ENCODE measurements around the gene HDHD5. TPM values are rescaled to one million over a fixed set of nuclear protein-coding genes. Genes with fewer than 3 reads are reported as not detected.

Gene HDHD5
- total and polyA plus RNA-seq, 10 of the 15 experiments (the other 5 are each of a cell fraction or from before 2014, with no cell fraction given): 1.7 to 68.0 (median 49.9) TPM

DNA sequence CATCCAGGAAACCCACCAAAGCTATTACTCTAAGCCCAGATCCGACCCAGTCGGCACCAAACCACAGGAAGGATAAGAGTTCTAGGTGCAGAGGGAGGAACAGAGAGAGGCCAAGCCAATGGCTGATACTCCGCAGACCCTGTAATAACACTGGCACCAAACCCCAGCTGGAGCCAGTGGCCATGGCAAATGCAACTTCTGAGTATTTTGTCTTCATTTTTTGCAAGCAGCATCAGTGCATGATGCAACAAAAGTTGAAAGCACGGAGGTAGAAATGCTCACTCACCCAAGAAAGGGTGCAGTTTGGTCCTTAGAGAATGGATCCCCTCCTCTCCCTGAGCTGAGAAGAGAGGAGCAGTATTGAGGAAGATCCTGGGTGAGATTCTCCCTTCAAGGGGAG, 40.7 kb downstream of the HDHD5 start:
- SMC1A ChIA-PET (ENCODE audit: uncharacterized antibody, unreplicated experiment): no interaction called here
- TF ChIP-seq ETV6 (conservative IDR thresholded peaks at IDR 0.05 in 1 of 2, IDR thresholded peaks at IDR 0.05 in 1 of 2; ENCODE audit: borderline replicate concordance in 1 of 2, low read depth in 1 of 2) (no peak), CHD1 (IDR thresholded peaks at IDR 0.05; ENCODE audit: low read depth, low read length) (no peak), PML (IDR thresholded peaks at IDR 0.05; ENCODE audit: low read length) (no peak), SUPT20H (IDR thresholded peaks at IDR 0.05; ENCODE audit: borderline replicate concordance, control insufficient read depth, low read depth, low read length) (no peak), SMC3 (IDR thresholded peaks at IDR 0.05; ENCODE audit: borderline replicate concordance, low read length) (no peak), FOXK2 (IDR thresholded peaks at IDR 0.05) (no peak), EZH2 (IDR thresholded peaks at IDR 0.05; ENCODE audit: borderline replicate concordance, control insufficient read depth, low read depth, low read length) (no peak), RELA (IDR thresholded peaks at IDR 0.05; ENCODE audit: borderline replicate concordance, partially characterized antibody) (no peak), KDM1A (IDR thresholded peaks at IDR 0.05; ENCODE audit: borderline replicate concordance) (no peak), PAX8 (IDR thresholded peaks at IDR 0.05) (no peak)
- RAD21 ChIA-PET (ENCODE audit: unreplicated experiment): no interaction called here
- POLR2A ChIA-PET: interaction anchor here (0.6 kb wide), 1 partner anchor 156 kb away, joined by 3 read pairs; no protein-coding TSS in a partner anchor
- H3K27ac ChIP-seq (ENCODE audit: control insufficient read depth, insufficient read depth): no peak overlapping the region
- H3K4me1 ChIP-seq (ENCODE audit: control insufficient read depth, insufficient read depth, low read length): peaks cover 18% of the 10 kb centered on the region
- H2AFZ ChIP-seq (ENCODE audit: control insufficient read depth, low read depth, low read length): no peak overlapping the region
- in situ Hi-C loops (cut with MboI) (no loop called here), intact Hi-C loops (cut with micrococcal nuclease; ENCODE audit: unreplicated experiment) (no loop called here)
- no peaks in the 10 kb centered on the region for H3K36me3 ChIP-seq (ENCODE audit: control insufficient read depth in 2 of 2, insufficient read depth in 2 of 2, low read length in 1 of 2)
- no peaks in the 10 kb centered on the region for H3K79me2 ChIP-seq (ENCODE audit: control insufficient read depth, insufficient read depth, low read length)
- no peak overlapping the region for H3K9ac ChIP-seq (ENCODE audit: control insufficient read depth, insufficient read depth, low read length)
- WGBS (ENCODE audit: insufficient coverage, insufficient replicate concordance, low lambda C conversion rate, missing lambda C conversion rate): 63% methylated on average over 4 of the region's 4 CpGs
- H3K27me3 ChIP-seq (replicated peaks in 1 of 2; ENCODE audit: control insufficient read depth in 2 of 2, insufficient read depth in 2 of 2, low read length in 1 of 2): peaks cover 4 to 10% of the 10 kb centered on the region in 2 experiments
- peaks cover 4% of the 10 kb centered on the region; the same call in 1 of the 2 replicates for H4K20me1 ChIP-seq (ENCODE audit: control insufficient read depth, insufficient read depth)
- CTCF ChIA-PET: no interaction called here
- DNase-seq (ENCODE audit: low read depth, low spot score) (no peak), ATAC-seq (no peak), FAIRE-seq (no peak)
- no peak overlapping the region for H3K4me3 ChIP-seq
- no peaks in the 10 kb centered on the region for H3K9me3 ChIP-seq (replicated peaks; ENCODE audit: control insufficient read depth, insufficient read depth, low read length)
- H3K4me2 ChIP-seq (ENCODE audit: control insufficient read depth, insufficient read depth): peak overlapping the region; percentile 15; the same call in 1 of the 2 replicates
- no TSS peak for BruUV-seq (replicated peaks)
